Measurements from ENCODE around the gene MAPK14.

GRCh38 chr6:36160147-36160760, 132.6 kb downstream of the MAPK14 start:
- TF ChIP-seq FOXA1 (IDR thresholded peaks at IDR 0.05) (no peak), BHLHE40 (IDR thresholded peaks at IDR 0.05; ENCODE audit: borderline replicate concordance) (no peak), SP1 (IDR thresholded peaks at IDR 0.05) (no peak)
